Activated gamma-delta T cell (primary cell): ENCODE data around the gene ECPAS.
"Not testable (repeated sequence)": the region's sequence is repeated elsewhere in the genome, so short reads cannot be mapped to it uniquely, and the experiment has no call there.

ENCODE experiments used
- DNase-seq: peaks from one replicate; lab custom pipeline; 2025; lab: John Stamatoyannopoulos, UW

ECPAS gene

GRCh38 chr9:111349766-111350165 lies 134.4 kb downstream of the ECPAS start:
- DNase-seq, result no peak

GRCh38 chr9:111348821-111349271 lies 135.3 kb downstream of the ECPAS start:
- no peak for DNase-seq

GRCh38 chr9:111334318-111334863 lies 149.8 kb downstream of the ECPAS start:
- DNase-seq, result not testable (repeated sequence)

GRCh38 chr9:111330124-111330523 lies 154.1 kb downstream of the ECPAS start, which contains the start of gene OR2K2:
Gene OR2K2 (minus strand): TSS chr9:111330224. CDS start chr9:111328433, 1,791 bp downstream.
- DNase-seq, result no peak

GRCh38 chr9:111320631-111321030 lies 163.6 kb downstream of the ECPAS start:
- no peak for DNase-seq

- DNase-seq, result no peak
Measured at GRCh38 chr9:111316796-111317195, 167.4 kb downstream of the ECPAS start.
